HG03521 (cell line): ENCODE results near the gene HEPN1.
"Not testable (repeated sequence)": the region's sequence is repeated elsewhere in the genome, so short reads cannot be mapped to it uniquely, and the experiment has no call there.

ENCODE experiments used
- ATAC-seq: cut with Tn5 transposase; IDR thresholded peaks from one replicate; pipeline ENCODE4 v1.9.1; 2021; ENCODE audit warnings: mild to moderate bottlenecking, moderate library complexity; ENCODE audit not compliant: unreplicated experiment

Gene HEPN1

DNA sequence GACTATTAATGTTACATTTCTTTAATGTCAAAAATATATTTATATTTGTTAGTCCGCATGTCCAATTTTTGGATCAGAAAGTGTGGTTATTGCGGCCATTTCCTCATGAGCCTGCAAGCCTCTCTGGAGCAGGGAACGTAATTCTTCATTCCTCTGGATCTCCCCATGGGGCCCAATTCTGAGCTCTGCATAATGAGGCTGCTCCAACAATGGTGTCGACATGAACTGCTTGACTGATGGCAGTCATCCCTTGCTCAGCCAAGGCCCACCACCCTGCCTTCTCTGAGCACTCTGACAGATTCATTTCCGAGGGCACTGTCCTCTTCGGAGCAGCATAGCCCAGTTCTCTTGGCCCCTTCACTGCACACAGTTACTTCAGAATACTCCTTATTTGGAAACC is 19.9 kb downstream of the HEPN1 start:
- no peak for ATAC-seq

DNA sequence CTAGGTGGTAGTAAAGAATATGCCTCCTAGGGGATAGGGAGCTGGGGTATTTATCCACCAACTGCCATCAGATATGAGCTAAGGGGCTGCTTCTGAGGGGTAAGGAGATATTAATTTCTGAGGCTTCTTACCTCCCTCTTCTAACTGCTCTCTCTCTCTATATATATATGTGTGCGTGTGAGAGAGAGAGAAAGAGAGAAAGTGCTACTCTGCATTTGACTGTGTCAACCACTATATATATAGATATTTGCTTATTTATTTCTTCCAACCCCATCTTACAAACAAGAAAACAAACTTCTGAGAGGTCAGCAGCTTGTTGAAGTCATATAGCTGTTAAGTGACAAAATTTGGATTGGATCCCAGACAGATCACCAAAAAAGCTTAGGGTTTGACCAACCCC is 22.7 kb downstream of the HEPN1 start:
- ATAC-seq: no peak

DNA sequence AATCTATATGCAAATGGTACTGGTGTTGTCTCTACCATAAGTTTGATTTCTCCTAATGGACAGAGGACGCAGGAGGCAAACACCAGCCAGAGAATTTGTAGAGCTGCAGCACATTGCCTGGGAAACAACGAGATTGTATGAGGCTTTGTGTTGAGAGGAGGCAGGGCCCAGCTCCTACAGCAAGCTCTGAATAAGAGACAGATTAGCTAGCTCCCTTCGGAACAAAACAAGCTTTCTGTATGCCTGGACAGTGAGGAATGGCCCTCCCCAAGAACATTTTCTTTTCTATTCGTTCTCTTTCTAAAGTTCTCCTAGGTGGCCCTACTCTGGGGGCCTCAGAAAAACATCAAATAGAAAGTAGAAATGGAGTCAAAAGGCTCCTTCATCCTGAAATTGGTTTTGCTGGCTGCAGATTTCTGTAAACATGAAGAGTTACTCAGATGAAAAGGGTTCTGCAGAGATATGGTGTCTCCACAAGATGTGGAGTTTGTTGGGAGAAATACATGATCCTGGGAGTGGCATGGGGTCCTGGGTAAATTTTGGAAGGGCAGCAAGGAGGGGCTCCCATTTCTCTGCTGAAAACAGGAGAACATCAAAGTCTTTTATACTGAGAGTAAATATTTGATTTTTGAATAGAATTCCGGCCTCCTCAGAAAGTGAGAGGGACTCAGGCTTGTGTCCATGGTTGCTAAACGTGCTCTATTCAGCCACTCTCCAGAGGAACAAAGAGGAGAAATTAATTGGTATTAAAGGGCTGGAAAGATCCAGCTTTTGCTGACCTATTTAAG is 23.6 kb downstream of the HEPN1 start:
- ATAC-seq: no peak

DNA sequence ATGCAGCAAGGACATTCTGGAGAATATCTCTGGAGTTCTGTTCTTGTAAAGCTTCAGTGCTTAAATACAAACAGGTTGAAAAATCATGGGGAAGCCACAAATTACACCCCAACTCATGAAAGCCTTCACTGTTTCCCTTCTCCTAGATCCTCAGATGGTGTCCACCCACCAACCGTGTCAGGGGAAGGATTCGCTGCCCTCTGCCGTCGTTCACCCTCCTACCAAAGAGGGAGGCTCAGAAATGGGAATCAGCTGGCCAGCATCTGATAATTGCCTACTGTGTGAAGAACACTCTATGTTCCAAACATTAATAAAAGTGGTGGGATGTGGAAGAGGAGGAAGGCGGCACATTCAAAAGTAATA is 24.2 kb downstream of the HEPN1 start:
- ATAC-seq: no peak

- ATAC-seq: no peak
Observed at GRCh38 chr11:124943741-124944140, 24.7 kb downstream of the HEPN1 start.

DNA sequence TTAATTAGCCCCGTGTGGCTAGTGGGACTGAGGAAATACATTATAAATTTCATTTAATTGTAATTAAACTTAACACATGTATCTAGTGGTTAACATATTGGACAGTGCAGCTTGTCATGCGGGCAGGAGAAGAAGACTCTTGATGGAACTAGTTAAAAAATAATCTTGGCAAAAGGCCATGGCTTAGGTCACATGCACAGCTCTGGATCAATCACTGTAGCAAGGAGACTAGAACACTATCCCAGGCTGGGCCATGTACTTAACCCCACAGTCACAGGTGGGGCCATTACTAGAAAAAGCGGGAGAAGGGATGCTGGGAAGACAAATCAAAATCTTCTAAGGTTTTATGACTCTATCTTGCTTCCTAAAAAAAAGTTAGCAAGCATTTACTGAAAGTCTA is 25.5 kb downstream of the HEPN1 start:
- ATAC-seq: no peak

DNA sequence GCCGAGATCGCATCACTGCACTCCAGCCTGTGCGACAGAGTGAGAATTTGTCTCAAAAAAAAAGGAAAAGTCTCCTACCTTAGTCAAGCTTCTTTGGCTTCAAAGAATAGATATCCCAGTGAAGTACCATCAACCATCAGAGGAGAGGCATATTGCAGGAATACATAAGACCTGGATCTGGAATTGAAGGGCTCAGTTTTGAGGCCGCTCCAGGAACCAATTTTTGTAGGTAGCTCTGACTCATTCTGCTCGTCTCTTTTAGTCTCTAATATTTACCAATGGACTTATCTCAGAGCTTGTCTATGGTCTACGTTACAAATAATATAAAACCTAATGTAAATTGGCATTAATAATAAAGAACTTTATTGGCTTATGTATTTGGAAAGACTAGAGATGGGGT is 26.8 kb downstream of the HEPN1 start:
- ATAC-seq: no peak

DNA sequence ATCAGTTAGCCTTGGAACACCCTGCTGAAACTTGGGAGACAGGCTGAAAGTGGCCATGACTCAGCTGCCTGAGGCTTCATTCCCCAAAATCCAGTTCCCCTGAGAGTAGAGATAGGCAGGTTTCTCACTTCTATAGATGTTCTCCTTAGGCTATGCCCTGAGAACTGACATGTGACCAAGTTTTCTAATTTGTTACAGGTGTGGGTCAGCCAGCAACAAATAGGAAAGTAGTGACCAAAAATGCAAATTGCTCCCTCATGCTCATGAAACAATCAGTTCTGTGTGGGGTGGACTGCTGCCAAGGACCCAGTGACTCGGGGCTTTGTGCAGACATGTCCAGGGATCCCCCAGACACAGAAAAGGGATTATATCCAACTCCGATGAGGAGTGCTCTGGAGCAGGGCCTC is 27.7 kb downstream of the HEPN1 start:
- no peak for ATAC-seq

DNA sequence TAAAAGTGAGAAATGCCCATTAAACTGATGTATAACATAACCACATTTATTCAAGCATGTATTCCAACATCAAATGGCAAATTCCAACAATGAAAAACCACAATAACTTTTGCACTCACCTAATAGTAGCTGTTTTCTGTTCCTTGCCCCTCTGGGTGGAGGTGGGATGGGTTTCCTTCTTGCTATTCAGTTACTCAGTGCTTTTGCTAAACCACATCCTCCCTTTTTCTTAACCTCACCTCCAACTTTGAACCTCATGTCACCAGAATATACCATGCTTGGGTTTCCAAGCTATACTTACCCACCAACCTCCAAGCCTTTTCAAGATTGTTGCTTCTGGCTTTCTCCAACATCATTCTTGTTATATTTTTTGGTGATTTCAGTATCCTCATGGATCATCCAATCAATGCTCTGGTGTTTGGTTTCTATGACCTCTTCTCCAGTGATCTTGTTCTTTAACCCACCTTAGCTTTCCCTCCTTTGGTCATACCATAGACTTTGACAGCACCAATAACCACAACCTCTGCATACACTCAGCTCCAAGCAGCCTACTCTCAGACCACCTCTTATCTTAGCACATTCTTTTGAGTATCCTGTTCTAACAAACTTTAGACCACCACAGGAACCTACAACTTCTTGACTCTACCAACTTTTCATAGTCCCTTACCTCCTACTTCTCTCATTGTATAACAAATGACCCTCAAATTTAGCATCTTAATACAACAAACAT is 31.7 kb downstream of the HEPN1 start:
- ATAC-seq: no peak

GRCh38 chr11:124951341-124951740 is 32.3 kb downstream of the HEPN1 start:
- ATAC-seq: no peak

DNA sequence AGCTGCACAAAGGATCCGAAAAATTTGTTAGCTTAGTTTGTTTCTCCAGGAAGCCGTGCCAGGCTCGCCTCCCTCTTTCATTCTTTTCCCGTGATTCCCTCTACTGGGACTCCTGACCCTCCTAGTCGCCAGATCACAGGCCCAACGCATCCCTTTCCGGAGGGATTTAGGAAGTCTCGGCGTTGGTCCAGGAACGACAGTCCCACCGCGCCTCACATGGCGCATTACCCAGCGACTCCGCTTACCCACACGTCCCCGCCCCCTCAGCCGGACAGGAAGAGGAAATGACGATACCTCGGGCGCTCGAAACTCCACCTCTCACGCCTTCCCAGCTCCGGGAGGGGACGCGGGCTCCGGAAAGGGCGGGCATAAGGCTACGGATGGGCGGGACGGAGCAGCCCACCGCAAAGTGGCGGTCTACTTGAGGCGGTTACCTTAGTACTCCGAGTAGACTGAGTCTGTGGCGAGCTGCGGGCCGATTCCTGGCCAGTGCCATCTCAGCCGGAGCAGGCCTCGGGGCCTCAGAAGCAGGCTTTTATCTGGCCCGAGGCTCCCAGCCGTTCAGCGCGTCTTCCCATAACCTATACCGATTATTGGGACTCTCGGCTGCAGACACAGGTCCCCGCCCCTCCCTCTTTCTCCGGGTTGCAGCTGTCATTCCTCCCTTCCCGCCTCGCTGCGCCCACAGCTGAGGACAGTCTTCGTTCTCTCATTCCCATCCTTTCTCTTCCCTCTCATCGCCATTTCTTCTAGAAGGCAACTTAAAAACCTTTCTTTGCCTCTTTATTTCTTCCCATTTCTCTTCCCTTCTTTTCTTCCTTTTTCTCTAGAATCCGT is 34.9 kb downstream of the HEPN1 start, which contains the start of gene CCDC15:
Gene CCDC15 (plus strand): TSS at position 450 of the 837 bp plus-strand sequence. CDS start 531 bp downstream, outside the sequence.
- ATAC-seq: peak; percentile 100

GRCh38 chr11:124954590-124954955 is 35.5 kb downstream of the HEPN1 start:
- ATAC-seq: no peak

GRCh38 chr11:124955035-124955434 is 36.0 kb downstream of the HEPN1 start:
- no peak for ATAC-seq

DNA sequence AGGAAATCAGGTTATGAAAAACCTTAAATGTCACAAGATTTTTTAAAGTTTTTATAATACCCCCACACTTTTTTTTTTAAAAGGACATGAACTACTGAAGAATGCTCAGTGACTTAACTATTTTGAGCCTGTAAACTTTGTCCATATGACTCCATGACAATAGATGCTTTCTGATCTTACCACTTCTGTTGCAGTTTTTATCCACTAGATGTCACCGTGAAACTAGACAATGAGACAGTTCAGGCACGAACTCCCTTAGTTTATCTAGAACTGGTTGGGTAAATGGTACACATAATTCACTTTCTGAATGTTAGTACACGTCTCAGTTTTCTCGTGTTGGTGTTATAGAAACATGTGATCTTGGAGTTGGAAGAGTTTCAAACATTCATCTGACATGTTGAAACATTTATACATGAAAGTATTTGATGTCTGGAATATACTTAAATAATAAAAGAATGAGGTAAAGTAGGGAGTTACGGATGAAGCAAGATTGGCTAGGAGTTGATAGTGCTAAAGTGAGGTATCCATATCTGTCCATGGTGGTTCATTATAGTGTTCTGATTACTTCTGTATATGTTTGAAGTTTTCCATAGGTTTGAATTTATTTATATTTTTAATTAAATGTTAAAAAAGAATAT is 43.0 kb downstream of the HEPN1 start:
- peak; percentile 86 for ATAC-seq

- ATAC-seq: not testable (repeated sequence)
Observed at GRCh38 chr11:124968197-124968596, 49.1 kb downstream of the HEPN1 start.
